ENCODE data around the gene TMEM63C. TPM values are rescaled to one million over a fixed set of nuclear protein-coding genes. Genes with fewer than 3 reads are reported as not detected.
A peak's percentile ranks its signal among the peaks of the same experiment; 100 is the strongest.

TMEM63C gene
- total RNA-seq, 2 experiments from 2014 or later = 0.79 to 6.6 TPM

- no peaks in the 10 kb centered on the region for H3K36me3 ChIP-seq (ENCODE audit: insufficient read depth, low read length)
- H2AFZ ChIP-seq (ENCODE audit: low read length) = peak overlapping the region; percentile 88
- H3K9me2 ChIP-seq (ENCODE audit: insufficient read depth, low read length) = no peaks in the 10 kb centered on the region
- intact Hi-C loops (cut with micrococcal nuclease; ENCODE audit: unreplicated experiment) = loop anchor here (2.0 kb wide), 2 partner anchors 30 to 60 kb away; no protein-coding TSS in a partner anchor
- ChIA-PET POLR2A (interaction anchor here (0.6 to 1.4 kb wide), 10 partner anchors 10 to 579 kb away, joined by 3 to 5 read pairs (median 4); no protein-coding TSS in a partner anchor), CTCF (ENCODE audit: unreplicated experiment) (interaction anchor here (0.6 kb wide), 2 partner anchors 33 to 97 kb away, joined by 3 read pairs; no protein-coding TSS in a partner anchor)
- peak; percentile 54 for DNase-seq (ENCODE audit: low spot score)
- BruUV-seq (replicated peaks) = no TSS peak
- H3K4me3 ChIP-seq (ENCODE audit: low read depth, low read length, poor library complexity, severe bottlenecking) = peak overlapping the region; percentile 76
- H3K79me2 ChIP-seq (ENCODE audit: insufficient read depth, low read depth, low read length) = no peaks in the 10 kb centered on the region
- peak overlapping the region; percentile 69 for H3K4me2 ChIP-seq (ENCODE audit: low read length)
- peaks cover 24% of the 10 kb centered on the region for H3K4me1 ChIP-seq (ENCODE audit: insufficient read depth, low read length, poor library complexity, severe bottlenecking)
- H4K20me1 ChIP-seq (ENCODE audit: insufficient read depth, low read length) = no peaks in the 10 kb centered on the region
- no peak for TF ChIP-seq EZH2phosphoT487 (IDR thresholded peaks at IDR 0.05; ENCODE audit: borderline replicate concordance, low read depth, low read length)
- TF ChIP-seq CTCF (conservative IDR thresholded peaks at IDR 0.05; ENCODE audit: low read length) = no peak
- no peak overlapping the region for H3K27ac ChIP-seq (ENCODE audit: low read depth, low read length, poor library complexity, severe bottlenecking)
- H3K9me3 ChIP-seq (ENCODE audit: low read length) = no peaks in the 10 kb centered on the region
Observed at GRCh38 chr14:77180726-77181602, 634 bp upstream of the TMEM63C start.

- Histone ChIP-seq H3K4me2 (ENCODE audit: low read length) (no peak overlapping the region), H2AFZ (ENCODE audit: low read length) (no peak overlapping the region), H3K9me3 (ENCODE audit: low read length) (no peaks in the 10 kb centered on the region), H3K4me3 (ENCODE audit: low read depth, low read length, poor library complexity, severe bottlenecking) (no peak overlapping the region), H3K36me3 (ENCODE audit: insufficient read depth, low read length) (no peaks in the 10 kb centered on the region), H3K9me2 (ENCODE audit: insufficient read depth, low read length) (no peaks in the 10 kb centered on the region), H3K4me1 (ENCODE audit: insufficient read depth, low read length, poor library complexity, severe bottlenecking) (peaks cover 24% of the 10 kb centered on the region), H3K79me2 (ENCODE audit: insufficient read depth, low read depth, low read length) (no peaks in the 10 kb centered on the region), H4K20me1 (ENCODE audit: insufficient read depth, low read length) (no peaks in the 10 kb centered on the region), H3K27ac (ENCODE audit: low read depth, low read length, poor library complexity, severe bottlenecking) (no peak overlapping the region)
- POLR2A ChIA-PET = interaction anchor here (0.8 to 1.2 kb wide), 3 partner anchors 11 to 118 kb away, joined by 3 read pairs; no protein-coding TSS in a partner anchor
- TF ChIP-seq EZH2phosphoT487 (IDR thresholded peaks at IDR 0.05; ENCODE audit: borderline replicate concordance, low read depth, low read length) = no peak
- TF ChIP-seq CTCF (conservative IDR thresholded peaks at IDR 0.05; ENCODE audit: low read length) = no peak
- DNase-seq (ENCODE audit: low spot score) = no peak
- BruUV-seq (replicated peaks) = no TSS peak
- intact Hi-C loops (cut with micrococcal nuclease; ENCODE audit: unreplicated experiment) = no loop called here
- CTCF ChIA-PET (ENCODE audit: unreplicated experiment) = interaction anchor here (0.5 kb wide), 1 partner anchor 97 kb away, joined by 5 read pairs; no protein-coding TSS in a partner anchor
Observed at GRCh38 chr14:77183896-77184295, 2.3 kb downstream of the TMEM63C start.

All from OCI-LY7 (cell line).